ENCODE measurements around the gene MAT2A. TPM values are rescaled to one million over a fixed set of nuclear protein-coding genes. Genes with fewer than 3 reads are reported as not detected.
A peak's percentile ranks its signal among the peaks of the same experiment; 100 is the strongest.
"Not testable (repeated sequence)": the region's sequence is repeated elsewhere in the genome, so short reads cannot be mapped to it uniquely, and the experiment has no call there.

Gene MAT2A
- total RNA-seq, 4 donors from 2014 or later, result 153 to 234 (median 167) TPM

DNA sequence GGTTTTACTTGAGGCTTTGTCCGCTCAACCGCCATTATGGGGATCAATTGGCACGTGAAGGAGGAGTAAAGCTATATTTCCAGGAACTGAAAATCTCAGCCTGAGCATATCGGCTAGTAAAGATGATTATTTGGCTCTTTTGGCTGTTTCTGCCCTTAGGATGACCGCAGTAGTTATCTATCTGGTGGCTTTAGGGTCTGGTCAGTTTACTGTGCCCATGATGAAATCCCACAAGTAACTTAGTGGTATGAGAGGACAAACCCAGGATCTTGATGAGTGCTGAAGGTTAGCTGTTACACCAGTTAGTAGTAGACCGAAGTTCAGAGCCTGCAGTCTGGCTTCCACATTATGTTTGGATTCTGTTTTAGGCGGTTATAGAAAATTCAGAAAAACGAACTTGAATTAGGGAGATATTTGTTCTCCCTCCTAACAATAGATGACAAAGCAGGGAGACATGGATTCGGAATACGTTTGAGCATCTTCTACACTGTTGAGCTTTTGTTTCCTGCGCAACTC lies 1.2 kb downstream of the MAT2A start:
- peak overlapping the region; percentile 79 for H3K4me3 ChIP-seq
- TF ChIP-seq, protein P1, sequence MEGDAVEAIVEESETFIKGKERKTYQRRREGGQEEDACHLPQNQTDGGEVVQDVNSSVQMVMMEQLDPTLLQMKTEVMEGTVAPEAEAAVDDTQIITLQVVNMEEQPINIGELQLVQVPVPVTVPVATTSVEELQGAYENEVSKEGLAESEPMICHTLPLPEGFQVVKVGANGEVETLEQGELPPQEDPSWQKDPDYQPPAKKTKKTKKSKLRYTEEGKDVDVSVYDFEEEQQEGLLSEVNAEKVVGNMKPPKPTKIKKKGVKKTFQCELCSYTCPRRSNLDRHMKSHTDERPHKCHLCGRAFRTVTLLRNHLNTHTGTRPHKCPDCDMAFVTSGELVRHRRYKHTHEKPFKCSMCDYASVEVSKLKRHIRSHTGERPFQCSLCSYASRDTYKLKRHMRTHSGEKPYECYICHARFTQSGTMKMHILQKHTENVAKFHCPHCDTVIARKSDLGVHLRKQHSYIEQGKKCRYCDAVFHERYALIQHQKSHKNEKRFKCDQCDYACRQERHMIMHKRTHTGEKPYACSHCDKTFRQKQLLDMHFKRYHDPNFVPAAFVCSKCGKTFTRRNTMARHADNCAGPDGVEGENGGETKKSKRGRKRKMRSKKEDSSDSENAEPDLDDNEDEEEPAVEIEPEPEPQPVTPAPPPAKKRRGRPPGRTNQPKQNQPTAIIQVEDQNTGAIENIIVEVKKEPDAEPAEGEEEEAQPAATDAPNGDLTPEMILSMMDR (IDR thresholded peaks at IDR 0.05), result no peak
- TF ChIP-seq POLR2A (IDR thresholded peaks at IDR 0.05), result no peak
- TF ChIP-seq POLR2AphosphoS5 (IDR thresholded peaks at IDR 0.05), result no peak
- no peak for TF ChIP-seq EP300 (IDR thresholded peaks at IDR 0.05)
- H3K9me3 ChIP-seq, result no peaks in the 10 kb centered on the region
- H3K36me3 ChIP-seq, result peaks cover 43% of the 10 kb centered on the region
- WGBS, result 5% methylated on average over 11 of the region's 11 CpGs
- no peak for DNase-seq (ENCODE audit: low spot score in 2 of 2)
- peaks cover 65% of the 10 kb centered on the region for H3K4me1 ChIP-seq
- peak overlapping the region; percentile 98 for H3K27ac ChIP-seq
- H3K27me3 ChIP-seq, result no peaks in the 10 kb centered on the region

DNA sequence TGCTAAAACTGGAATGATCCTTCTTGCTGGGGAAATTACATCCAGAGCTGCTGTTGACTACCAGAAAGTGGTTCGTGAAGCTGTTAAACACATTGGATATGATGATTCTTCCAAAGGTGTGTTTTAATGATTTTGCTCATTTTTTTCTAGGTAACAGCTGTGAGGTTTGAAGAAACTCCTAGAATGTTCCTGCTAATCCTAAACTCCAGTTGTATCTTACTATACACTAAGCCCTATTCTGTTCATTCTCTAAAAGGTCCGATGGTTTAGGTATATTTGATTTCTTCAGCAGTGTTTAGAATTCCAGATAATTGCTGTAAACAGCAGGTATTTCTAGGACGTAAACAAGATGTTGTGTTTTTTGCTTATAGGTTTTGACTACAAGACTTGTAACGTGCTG lies 2.3 kb downstream of the MAT2A start:
- no peak for DNase-seq (ENCODE audit: low spot score in 2 of 2)
- Histone ChIP-seq H3K36me3 (peaks cover 45% of the 10 kb centered on the region), H3K27ac (peak overlapping the region; percentile 98), H3K9me3 (no peaks in the 10 kb centered on the region), H3K4me3 (peak overlapping the region; percentile 79), H3K4me1 (peaks cover 71% of the 10 kb centered on the region), H3K27me3 (no peaks in the 10 kb centered on the region)
- TF ChIP-seq POLR2AphosphoS5 (IDR thresholded peaks at IDR 0.05), result no peak
- TF ChIP-seq, protein P1 (IDR thresholded peaks at IDR 0.05), result no peak
- TF ChIP-seq EP300 (IDR thresholded peaks at IDR 0.05), result no peak
- TF ChIP-seq POLR2A (IDR thresholded peaks at IDR 0.05), result no peak
- 31% methylated on average over 4 of the region's 4 CpGs for WGBS

DNA sequence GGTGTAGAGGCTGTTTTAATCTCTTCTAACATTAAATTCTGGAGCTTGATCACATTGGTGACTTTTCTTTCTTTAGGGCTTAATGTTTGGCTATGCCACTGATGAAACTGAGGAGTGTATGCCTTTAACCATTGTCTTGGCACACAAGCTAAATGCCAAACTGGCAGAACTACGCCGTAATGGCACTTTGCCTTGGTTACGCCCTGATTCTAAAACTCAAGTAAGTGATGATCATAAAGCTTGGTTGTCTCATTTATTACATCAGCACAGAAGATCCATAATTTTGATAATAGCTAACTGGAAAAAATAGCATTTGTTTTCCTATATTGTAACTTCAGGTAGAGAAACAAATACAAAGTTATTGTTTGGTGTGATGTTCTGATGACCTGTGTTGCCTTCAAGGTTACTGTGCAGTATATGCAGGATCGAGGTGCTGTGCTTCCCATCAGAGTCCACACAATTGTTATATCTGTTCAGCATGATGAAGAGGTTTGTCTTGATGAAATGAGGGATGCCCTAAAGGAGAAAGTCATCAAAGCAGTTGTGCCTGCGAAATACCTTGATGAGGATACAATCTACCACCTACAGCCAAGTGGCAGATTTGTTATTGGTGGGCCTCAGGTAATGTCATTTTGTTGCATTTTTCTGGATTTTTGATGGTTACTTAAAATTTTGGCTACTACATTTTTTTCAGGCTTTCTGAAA lies 2.9 kb downstream of the MAT2A start:
- Histone ChIP-seq H3K27me3 (no peaks in the 10 kb centered on the region), H3K9me3 (no peaks in the 10 kb centered on the region), H3K36me3 (peaks cover 45% of the 10 kb centered on the region), H3K4me1 (peaks cover 74% of the 10 kb centered on the region), H3K27ac (peak overlapping the region; percentile 98), H3K4me3 (peak overlapping the region; percentile 79)
- TF ChIP-seq, protein P1 (IDR thresholded peaks at IDR 0.05), result no peak
- TF ChIP-seq EP300 (IDR thresholded peaks at IDR 0.05) (no peak), POLR2AphosphoS5 (IDR thresholded peaks at IDR 0.05) (no peak), POLR2A (IDR thresholded peaks at IDR 0.05) (no peak)
- 24% methylated on average over 5 of the region's 5 CpGs for WGBS
- peak in 1 of 2 donors; percentile 65 for DNase-seq (ENCODE audit: low spot score in 2 of 2)

DNA sequence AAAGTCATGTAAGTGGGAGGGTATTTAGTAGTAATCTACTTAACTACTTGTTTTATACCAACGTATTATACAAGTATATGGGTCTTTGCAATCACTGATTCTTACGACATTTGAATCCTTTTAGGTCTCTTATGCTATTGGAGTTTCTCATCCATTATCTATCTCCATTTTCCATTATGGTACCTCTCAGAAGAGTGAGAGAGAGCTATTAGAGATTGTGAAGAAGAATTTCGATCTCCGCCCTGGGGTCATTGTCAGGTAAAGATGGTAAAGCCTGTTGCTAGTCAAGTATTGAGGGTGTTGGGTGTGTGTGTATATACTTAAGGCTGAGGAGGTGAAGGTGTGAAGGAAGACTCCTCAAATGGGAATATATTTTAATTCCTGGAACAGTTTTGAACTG lies 3.8 kb downstream of the MAT2A start:
- TF ChIP-seq POLR2AphosphoS5 (IDR thresholded peaks at IDR 0.05) (no peak), EP300 (IDR thresholded peaks at IDR 0.05) (no peak), POLR2A (IDR thresholded peaks at IDR 0.05) (no peak)
- TF ChIP-seq, protein P1 (IDR thresholded peaks at IDR 0.05), result no peak
- WGBS, result 78% methylated on average over 4 of the region's 4 CpGs
- Histone ChIP-seq H3K27ac (no peak overlapping the region), H3K27me3 (no peaks in the 10 kb centered on the region), H3K4me3 (peak overlapping the region; percentile 79), H3K36me3 (peaks cover 48% of the 10 kb centered on the region), H3K9me3 (no peaks in the 10 kb centered on the region), H3K4me1 (peaks cover 74% of the 10 kb centered on the region)
- no peak for DNase-seq (ENCODE audit: low spot score in 2 of 2)

DNA sequence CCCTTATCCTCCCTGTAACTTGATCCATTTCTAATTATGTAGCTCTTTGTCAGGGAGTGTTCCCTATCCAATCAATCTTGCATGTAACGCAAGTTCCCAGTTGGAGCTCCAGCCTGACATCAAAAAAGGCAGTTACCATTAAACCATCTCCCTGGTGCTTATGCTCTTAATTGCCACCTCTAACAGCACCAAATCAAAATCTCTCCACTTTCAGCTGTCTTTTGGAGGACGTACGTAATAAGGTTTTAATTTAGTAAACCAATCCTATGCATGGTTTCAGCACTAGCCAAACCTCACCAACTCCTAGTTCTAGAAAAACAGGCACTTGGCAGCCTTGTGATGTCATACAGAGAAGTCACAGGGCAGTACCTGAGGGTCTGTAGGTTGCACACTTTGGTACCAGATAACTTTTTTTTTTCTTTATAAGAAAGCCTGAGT lies 5.3 kb downstream of the MAT2A start:
- not testable (repeated sequence) for H3K27ac ChIP-seq, H3K9me3 ChIP-seq, H3K4me3 ChIP-seq, H3K27me3 ChIP-seq
- 64% methylated on average over 3 of the region's 3 CpGs for WGBS
- DNase-seq (ENCODE audit: low spot score in 2 of 2), result peak in 1 of 2 donors; percentile 5
- Histone ChIP-seq H3K36me3 (peaks cover 51% of the 10 kb centered on the region), H3K4me1 (peaks cover 73% of the 10 kb centered on the region)

DNA sequence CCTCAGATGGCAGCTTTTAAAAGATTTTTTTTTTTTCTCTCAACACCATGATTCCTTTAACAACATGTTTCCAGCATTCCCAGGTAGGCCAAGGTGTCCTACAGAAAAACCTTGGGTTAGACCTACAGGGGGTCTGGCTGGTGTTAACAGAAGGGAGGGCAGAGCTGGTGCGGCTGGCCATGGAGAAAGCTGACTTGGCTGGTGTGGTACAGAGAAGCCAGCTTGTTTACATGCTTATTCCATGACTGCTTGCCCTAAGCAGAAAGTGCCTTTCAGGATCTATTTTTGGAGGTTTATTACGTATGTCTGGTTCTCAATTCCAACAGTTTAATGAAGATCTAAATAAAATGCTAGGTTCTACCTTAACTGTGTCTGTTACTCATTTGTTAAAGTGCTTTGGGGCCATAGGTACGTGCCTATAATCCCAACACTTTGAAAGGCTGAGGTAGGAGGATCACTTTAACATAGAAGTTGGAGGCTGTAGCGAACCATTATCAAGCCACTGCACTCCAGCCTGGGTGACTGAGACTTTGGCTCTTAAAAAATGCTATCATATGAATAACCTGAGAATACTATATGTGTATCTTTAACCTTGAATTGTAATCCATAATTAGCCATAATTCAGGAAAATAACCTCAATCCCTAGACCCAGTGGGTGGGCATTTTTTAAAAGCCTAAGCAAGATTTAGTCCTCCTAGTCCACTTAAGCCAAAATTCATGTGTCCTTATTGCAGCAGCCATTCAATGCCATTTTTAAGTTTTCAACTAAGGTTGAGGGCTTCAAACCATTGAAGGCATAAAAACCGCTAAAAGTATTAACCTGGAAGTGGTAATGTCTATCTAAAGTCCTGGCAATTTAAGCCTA lies 6.2 kb downstream of the MAT2A start:
- peak in 1 of 2 donors; percentile 19 for DNase-seq (ENCODE audit: low spot score in 2 of 2)
- peaks cover 76% of the 10 kb centered on the region for H3K4me1 ChIP-seq

More for the DNA sequence above, 6.2 kb downstream of the MAT2A start:
- 62% methylated on average over 5 of the region's 5 CpGs for WGBS
- not testable (repeated sequence) for H3K27me3 ChIP-seq, H3K4me3 ChIP-seq, H3K9me3 ChIP-seq, H3K27ac ChIP-seq
- H3K36me3 ChIP-seq, result peaks cover 60% of the 10 kb centered on the region

All from suprapubic skin (tissue), 4 donors.